Measurements from ENCODE around the gene KIF23.

GRCh38 chr15:69474846-69475455 is 60.8 kb downstream of the KIF23 start:
- TF ChIP-seq EZH2 (IDR thresholded peaks at IDR 0.05; ENCODE audit: low read length, missing control alignments) (no peak), CTCF (conservative IDR thresholded peaks at IDR 0.05 in 1 of 2, IDR thresholded peaks at IDR 0.05 in 1 of 2; ENCODE audit: low read depth in 1 of 2, low read length in 2 of 2) (peak in 1 of 2 donors; percentile 17)

Measured in fibroblast of lung (primary cell).